ENCODE results near the gene GLB1L2. TPM values are rescaled to one million over a fixed set of nuclear protein-coding genes. Genes with fewer than 3 reads are reported as not detected.

GLB1L2 gene
- polyA plus RNA-seq, 1 experiment, result 0.11 TPM

- H3K9me3 ChIP-seq (ENCODE audit: control insufficient read depth, insufficient read depth, low read length), result peaks cover 12% of the 10 kb centered on the region
- ChIA-PET POLR2A (no interaction called here), CTCF (no interaction called here)
- no peak overlapping the region for H3K27ac ChIP-seq (ENCODE audit: low read depth, low read length)
- no peak overlapping the region for H3K4me3 ChIP-seq (ENCODE audit: low read depth, low read length)
- H3K27me3 ChIP-seq (ENCODE audit: control insufficient read depth, insufficient read depth, low read length), result peaks cover 2% of the 10 kb centered on the region
- no peak for DNase-seq (ENCODE audit: low read depth, low spot score)
- no peak for TF ChIP-seq CTCF (IDR thresholded peaks at IDR 0.05; ENCODE audit: low read depth, low read length)
These were observed 86.4 kb downstream of the GLB1L2 start for GRCh38 chr11:134417871-134418840.

- CTCF ChIA-PET, result no interaction called here
- POLR2A ChIA-PET, result no interaction called here
- DNase-seq (ENCODE audit: low read depth, low spot score), result no peak
- H3K27ac ChIP-seq (ENCODE audit: low read depth, low read length), result no peak overlapping the region
- no peak overlapping the region for H3K4me3 ChIP-seq (ENCODE audit: low read depth, low read length)
- H3K27me3 ChIP-seq (ENCODE audit: control insufficient read depth, insufficient read depth, low read length), result no peaks in the 10 kb centered on the region
- peaks cover 30% of the 10 kb centered on the region for H3K9me3 ChIP-seq (ENCODE audit: control insufficient read depth, insufficient read depth, low read length)
- no peak for TF ChIP-seq CTCF (IDR thresholded peaks at IDR 0.05; ENCODE audit: low read depth, low read length)
These were observed 91.3 kb downstream of the GLB1L2 start for GRCh38 chr11:134423106-134423505.

GRCh38 chr11:134425413-134425812 lies 93.6 kb downstream of the GLB1L2 start:
- TF ChIP-seq CTCF (IDR thresholded peaks at IDR 0.05; ENCODE audit: low read depth, low read length), result no peak
- no peak for DNase-seq (ENCODE audit: low read depth, low spot score)
- CTCF ChIA-PET, result no interaction called here
- no peaks in the 10 kb centered on the region for H3K27me3 ChIP-seq (ENCODE audit: control insufficient read depth, insufficient read depth, low read length)
- no peak overlapping the region for H3K4me3 ChIP-seq (ENCODE audit: low read depth, low read length)
- POLR2A ChIA-PET, result no interaction called here
- no peak overlapping the region for H3K27ac ChIP-seq (ENCODE audit: low read depth, low read length)
- H3K9me3 ChIP-seq (ENCODE audit: control insufficient read depth, insufficient read depth, low read length), result peaks cover 41% of the 10 kb centered on the region

Other genes starting within 250 kb of the GLB1L2 start
- gene NCAPD3, start 108.0 kb upstream of the GLB1L2 start, polyA plus RNA-seq (2011; rRNA removed), result 10.2 and 12.2 TPM in 2 replicates
- gene VPS26B, start 107.3 kb upstream of the GLB1L2 start, polyA plus RNA-seq (2011; rRNA removed), result 49.9 and 53.7 TPM in 2 replicates
- 73.3 and 80.8 TPM in 2 replicates for gene THYN1, start 78.6 kb upstream of the GLB1L2 start, polyA plus RNA-seq (2011; rRNA removed)
- 22.1 and 24.7 TPM in 2 replicates for gene ACAD8, start 78.4 kb upstream of the GLB1L2 start, polyA plus RNA-seq (2011; rRNA removed)
- gene GLB1L3, start 55.6 kb upstream of the GLB1L2 start, polyA plus RNA-seq (2011; rRNA removed), result not detected in 2 replicates
- not detected in 2 replicates for gene B3GAT1, start 80.3 kb downstream of the GLB1L2 start, polyA plus RNA-seq (2011; rRNA removed)